Natural killer cell (primary cell): ENCODE data around the gene MSMO1. TPM values are rescaled to one million over a fixed set of nuclear protein-coding genes. Genes with fewer than 3 reads are reported as not detected.

Experiments
- ATAC-seq, 3 donors: fragments of 150-1000 bp in 2 of 3; fragments of 200-7000 bp in 1 of 3; cut with Tn5 transposase; 1 replicate in 1 of 3; 2 replicates in 2 of 3; pipeline ENCODE4 v1.10.0; 2021; ENCODE audit warnings: mild to moderate bottlenecking in 2 of 3, moderate library complexity in 2 of 3
- DNase-seq, 2 donors: peaks; one replicate each; pipeline versions ENCODE4 v3.0.0 to v3.0.0-alpha.2; 2013 to 2021; ENCODE audit warnings: mixed read lengths in 1 of 2
- H3K27ac ChIP-seq: one replicate; pipeline ENCODE4 v1.5.1; 2013; ENCODE audit warnings: mild to moderate bottlenecking, low read length
- H3K27me3 ChIP-seq: one replicate; pipeline ENCODE4 v1.6.1; 2013; ENCODE audit warnings: low read length; ENCODE audit not compliant: control insufficient read depth, insufficient read depth
- H3K36me3 ChIP-seq: one replicate; pipeline ENCODE4 v1.6.1; 2013; ENCODE audit warnings: low read length; ENCODE audit not compliant: control insufficient read depth, insufficient read depth
- H3K4me1 ChIP-seq: one replicate; pipeline ENCODE4 v1.6.1; 2013; ENCODE audit warnings: low read length; ENCODE audit not compliant: control insufficient read depth, insufficient read depth
- H3K4me3 ChIP-seq: one replicate; pipeline ENCODE4 v1.5.1; 2013; ENCODE audit warnings: low read length
- H3K9me3 ChIP-seq: one replicate; pipeline ENCODE4 v1.6.1; 2013; ENCODE audit warnings: low read length; ENCODE audit not compliant: control insufficient read depth, insufficient read depth
- H3K27ac Mint-ChIP-seq, 2 donors: one replicate each; pipeline ENCODE4 v1.8.0; 2022; ENCODE audit warnings: mild to moderate bottlenecking in 2 of 2, mixed read lengths in 2 of 2, moderate library complexity in 1 of 2
- H3K27me3 Mint-ChIP-seq, 2 donors: one replicate each; pipeline ENCODE4 v1.8.0; 2022; ENCODE audit warnings: low read depth in 2 of 2, mixed read lengths in 2 of 2
- H3K36me3 Mint-ChIP-seq: one replicate; pipeline ENCODE4 v1.8.0; 2022; ENCODE audit warnings: mixed read lengths
- H3K4me1 Mint-ChIP-seq, 2 donors: one replicate each; pipeline ENCODE4 v1.8.0; 2022; ENCODE audit warnings: mixed read lengths in 2 of 2
- H3K4me3 Mint-ChIP-seq: one replicate; pipeline ENCODE4 v1.8.0; 2022; ENCODE audit warnings: mild to moderate bottlenecking, moderate library complexity, mixed read lengths
- H3K9me3 Mint-ChIP-seq, 2 donors: one replicate each; pipeline ENCODE4 v1.8.0; 2022; ENCODE audit warnings: mixed read lengths in 2 of 2
- WGBS: methylation state at CpG from one replicate; pipeline ENCODE4 v1.1.7; 2013; ENCODE audit warnings: missing lambda C conversion rate; ENCODE audit not compliant: insufficient coverage; 5-methylcytosine and 5-hydroxymethylcytosine counted together
- intact Hi-C: fragments of 100-400 bp; cut with micrococcal nuclease; formaldehyde crosslinking; loops from one replicate; pipeline ENCODE4 v1.14.2; 2022
- total RNA-seq, 4 donors: library from RNA; stranded (reverse); fragments of 120-200 nt in 1 of 4; gene quantifications; one replicate each; pipeline versions ENCODE4 v1.2.3 to v1.2.4, GENCODE V29; 2013 to 2022
- TF ChIP-seq, protein P1 (sequence below): fragments of 200-600 bp; IDR thresholded peaks from one replicate; pipeline ENCODE4 v1.8.0; 2022; ENCODE audit warnings: antibody characterized with exemption

Gene MSMO1
- total RNA-seq, 3 donors from 2014 or later (not counting 1 experiment from before 2014, with no cell fraction given): 22.5 to 27.7 (median 23.9) TPM

DNA sequence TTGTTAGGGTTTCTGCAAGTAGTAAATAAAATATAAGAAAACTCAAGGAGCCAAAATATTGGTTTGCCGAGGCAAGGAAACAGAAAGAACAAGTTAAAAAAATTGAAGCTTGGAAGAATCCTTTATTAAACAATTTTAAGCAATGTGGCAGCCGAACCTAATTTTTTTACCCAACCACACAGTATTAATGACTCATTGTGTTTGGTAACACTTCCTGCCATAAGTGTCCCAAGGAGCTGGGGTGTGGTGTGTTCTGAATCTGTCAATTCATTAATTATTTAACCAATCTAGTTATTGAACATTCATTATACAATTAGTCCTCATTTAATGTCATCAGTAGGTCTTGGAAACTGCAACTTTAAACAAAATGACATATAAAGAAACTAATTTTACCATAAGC, 32.0 kb downstream of the MSMO1 start:
- H3K27ac Mint-ChIP-seq: no peak overlapping the region
- intact Hi-C loops: loop anchor here (10.0 kb wide), 1 partner anchor 105 kb away; no protein-coding TSS in a partner anchor
- Histone ChIP-seq H3K27ac (no peak overlapping the region), H3K36me3 (no peaks in the 10 kb centered on the region), H3K27me3 (no peaks in the 10 kb centered on the region), H3K4me1 (no peaks in the 10 kb centered on the region), H3K9me3 (no peaks in the 10 kb centered on the region), H3K4me3 (no peak overlapping the region)
- ATAC-seq: no peak
- H3K36me3 Mint-ChIP-seq: no peaks in the 10 kb centered on the region
- DNase-seq: no peak
- peaks cover 16 to 18% of the 10 kb centered on the region in 2 donors for H3K27me3 Mint-ChIP-seq
- TF ChIP-seq, protein P1, sequence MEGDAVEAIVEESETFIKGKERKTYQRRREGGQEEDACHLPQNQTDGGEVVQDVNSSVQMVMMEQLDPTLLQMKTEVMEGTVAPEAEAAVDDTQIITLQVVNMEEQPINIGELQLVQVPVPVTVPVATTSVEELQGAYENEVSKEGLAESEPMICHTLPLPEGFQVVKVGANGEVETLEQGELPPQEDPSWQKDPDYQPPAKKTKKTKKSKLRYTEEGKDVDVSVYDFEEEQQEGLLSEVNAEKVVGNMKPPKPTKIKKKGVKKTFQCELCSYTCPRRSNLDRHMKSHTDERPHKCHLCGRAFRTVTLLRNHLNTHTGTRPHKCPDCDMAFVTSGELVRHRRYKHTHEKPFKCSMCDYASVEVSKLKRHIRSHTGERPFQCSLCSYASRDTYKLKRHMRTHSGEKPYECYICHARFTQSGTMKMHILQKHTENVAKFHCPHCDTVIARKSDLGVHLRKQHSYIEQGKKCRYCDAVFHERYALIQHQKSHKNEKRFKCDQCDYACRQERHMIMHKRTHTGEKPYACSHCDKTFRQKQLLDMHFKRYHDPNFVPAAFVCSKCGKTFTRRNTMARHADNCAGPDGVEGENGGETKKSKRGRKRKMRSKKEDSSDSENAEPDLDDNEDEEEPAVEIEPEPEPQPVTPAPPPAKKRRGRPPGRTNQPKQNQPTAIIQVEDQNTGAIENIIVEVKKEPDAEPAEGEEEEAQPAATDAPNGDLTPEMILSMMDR: no peak
- H3K4me3 Mint-ChIP-seq: no peak overlapping the region
- no peaks in the 10 kb centered on the region for H3K4me1 Mint-ChIP-seq
- no peaks in the 10 kb centered on the region for H3K9me3 Mint-ChIP-seq
- WGBS: 86% methylated on average over 1 of the region's 2 CpGs

- H3K27ac ChIP-seq: no peak overlapping the region
- no peak overlapping the region for H3K4me3 ChIP-seq
- Mint-ChIP-seq H3K9me3 (no peaks in the 10 kb centered on the region), H3K36me3 (no peaks in the 10 kb centered on the region), H3K4me3 (no peak overlapping the region), H3K4me1 (no peaks in the 10 kb centered on the region), H3K27ac (no peak overlapping the region), H3K27me3 (peaks cover 16 to 18% of the 10 kb centered on the region in 2 donors)
- DNase-seq (no peak), ATAC-seq (no peak)
- H3K9me3 ChIP-seq: no peaks in the 10 kb centered on the region
- H3K36me3 ChIP-seq: no peaks in the 10 kb centered on the region
- H3K4me1 ChIP-seq: no peaks in the 10 kb centered on the region
- intact Hi-C loops: no loop called here
- TF ChIP-seq, protein P1: no peak
- no peaks in the 10 kb centered on the region for H3K27me3 ChIP-seq
- WGBS: 78% methylated on average over 4 of the region's 6 CpGs
Measured at GRCh38 chr4:165360041-165360695, 32.7 kb downstream of the MSMO1 start.

DNA sequence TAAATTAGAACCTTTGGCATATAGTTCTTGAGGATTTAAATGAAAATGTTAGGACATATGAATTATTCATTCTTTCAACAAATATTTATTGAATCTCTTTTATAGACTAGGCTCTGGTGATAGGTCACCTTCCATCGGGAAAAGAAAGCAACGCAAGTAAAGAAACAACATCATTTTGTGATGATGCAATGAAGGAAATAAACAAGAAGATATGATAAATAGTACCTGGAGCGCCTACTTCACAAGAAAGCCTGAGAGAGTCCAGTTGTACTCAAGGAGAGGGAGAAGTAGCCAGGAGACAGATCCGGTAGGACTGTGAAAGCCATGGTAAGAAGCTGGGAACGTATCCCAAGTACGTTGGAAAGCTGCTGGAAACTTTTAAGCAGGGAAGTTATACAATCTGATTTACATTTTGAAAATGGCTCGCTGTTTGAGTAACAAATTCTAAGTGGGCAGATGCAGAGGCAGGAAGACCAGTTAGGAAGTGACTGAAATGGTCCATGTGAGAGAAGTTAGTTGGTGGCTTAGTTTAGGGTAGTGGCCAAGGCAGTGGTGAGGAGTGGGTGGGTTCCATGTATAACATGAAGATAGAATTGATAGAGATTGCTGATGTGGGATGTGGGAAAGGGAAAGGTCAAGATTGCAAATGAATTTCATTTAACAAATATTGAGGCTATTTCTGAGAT, 33.7 kb downstream of the MSMO1 start:
- 91% methylated on average over 7 of the region's 7 CpGs for WGBS
- no peaks in the 10 kb centered on the region for H3K9me3 ChIP-seq
- H3K4me3 ChIP-seq: no peak overlapping the region
- DNase-seq (no peak), ATAC-seq (no peak)
- Mint-ChIP-seq H3K36me3 (no peaks in the 10 kb centered on the region), H3K27ac (no peak overlapping the region), H3K4me3 (no peak overlapping the region), H3K27me3 (peaks cover 16 to 18% of the 10 kb centered on the region in 2 donors), H3K4me1 (no peaks in the 10 kb centered on the region), H3K9me3 (no peaks in the 10 kb centered on the region)
- TF ChIP-seq, protein P1: no peak
- intact Hi-C loops: no loop called here
- no peaks in the 10 kb centered on the region for H3K36me3 ChIP-seq
- no peak overlapping the region for H3K27ac ChIP-seq
- no peaks in the 10 kb centered on the region for H3K27me3 ChIP-seq
- no peaks in the 10 kb centered on the region for H3K4me1 ChIP-seq
